Keratinocyte (primary cell): ENCODE measurements around the gene GABRB2. TPM values are rescaled to one million over a fixed set of nuclear protein-coding genes. Genes with fewer than 3 reads are reported as not detected.
"Not testable (repeated sequence)": the region's sequence is repeated elsewhere in the genome, so short reads cannot be mapped to it uniquely, and the experiment has no call there.

ENCODE experiments used
- DNase-seq: peaks from one replicate; pipeline ENCODE4 v3.0.0-alpha.2; 2011; ENCODE audit warnings: low read depth, missing footprints, low spot score
- FAIRE-seq: peaks from 2 replicates; lab custom pipeline; 2011; peaks lifted over from hg19 to GRCh38; lab: Jason Lieb, UNC
- H2AFZ ChIP-seq: 2 replicates; pipeline ENCODE4 v1.6.0; 2012; ENCODE audit warnings: low read length, control low read depth, inconsistent platforms; ENCODE audit not compliant: control insufficient read depth
- H3K27ac ChIP-seq: 2 replicates; pipeline ENCODE4 v1.5.1; 2011; ENCODE audit warnings: low read length; ENCODE audit not compliant: control insufficient read depth, insufficient read depth
- H3K27me3 ChIP-seq: 3 replicates; pipeline ENCODE4 v1.6.0; 2011; ENCODE audit warnings: low read length; ENCODE audit not compliant: control insufficient read depth, insufficient read depth; ENCODE audit errors: extremely low read depth
- H3K36me3 ChIP-seq, 2 experiments: 2 replicates in 1 of 2; 3 replicates in 1 of 2; pipeline ENCODE4 v1.5.1; 2011; ENCODE audit warnings: low read length in 2 of 2, mild to moderate bottlenecking in 1 of 2; ENCODE audit not compliant: control insufficient read depth in 2 of 2, insufficient read depth in 2 of 2; ENCODE audit errors: extremely low read depth in 1 of 2
- H3K4me1 ChIP-seq: 3 replicates; pipeline ENCODE4 v1.5.1; 2011; ENCODE audit warnings: low read length; ENCODE audit not compliant: control insufficient read depth, insufficient read depth; ENCODE audit errors: extremely low read depth
- H3K4me2 ChIP-seq: 3 replicates; pipeline ENCODE4 v1.6.0; 2011; ENCODE audit warnings: low read depth, low read length; ENCODE audit not compliant: control insufficient read depth, insufficient read depth; ENCODE audit errors: extremely low read depth
- H3K4me3 ChIP-seq, 3 experiments: fragments of 200-600 bp in 1 of 3; sonication (generic) in 1 of 3; 2 replicates in 2 of 3; 3 replicates in 1 of 3; pipeline ENCODE4 v1.5.1; 2011 to 2016; ENCODE audit warnings: low read length in 3 of 3, mild to moderate bottlenecking in 3 of 3, control low read depth in 2 of 3, inconsistent platforms in 1 of 3, low read depth in 1 of 3, mixed read lengths in 1 of 3, mixed run types in 1 of 3, moderate library complexity in 1 of 3; ENCODE audit not compliant: control insufficient read depth in 2 of 3, insufficient read depth in 2 of 3; ENCODE audit errors: extremely low read depth in 1 of 3
- H3K79me2 ChIP-seq: 2 replicates; pipeline ENCODE4 v1.6.0; 2012; ENCODE audit warnings: low read length; ENCODE audit not compliant: control insufficient read depth, insufficient read depth
- H3K9ac ChIP-seq: 3 replicates; pipeline ENCODE4 v1.6.0; 2011; ENCODE audit warnings: low read length; ENCODE audit not compliant: control insufficient read depth, insufficient read depth; ENCODE audit errors: extremely low read depth
- H3K9me1 ChIP-seq: 3 replicates; pipeline ENCODE4 v1.6.0; 2011; ENCODE audit warnings: low read length; ENCODE audit not compliant: control insufficient read depth, insufficient read depth; ENCODE audit errors: extremely low read depth
- H3K9me3 ChIP-seq: 2 replicates; pipeline ENCODE4 v1.5.1; 2012; ENCODE audit warnings: low read depth, low read length; ENCODE audit not compliant: control insufficient read depth
- H4K20me1 ChIP-seq: 3 replicates; pipeline ENCODE4 v1.6.0; 2011; ENCODE audit warnings: low read length; ENCODE audit not compliant: control insufficient read depth, insufficient read depth; ENCODE audit errors: extremely low read depth
- CTCF ChIP-seq, 3 experiments: IDR thresholded peaks in 1 of 3; conservative IDR thresholded peaks in 1 of 3; optimal IDR thresholded peaks in 1 of 3; 2 replicates in 2 of 3; 3 replicates in 1 of 3; pipeline versions ENCODE3 to v1.5.1; 2011; ENCODE audit warnings: low read length in 3 of 3, mild to moderate bottlenecking in 3 of 3, moderate library complexity in 2 of 3, control low read depth in 1 of 3, inconsistent platforms in 1 of 3; ENCODE audit not compliant: insufficient read depth in 2 of 3; ENCODE audit errors: extremely low read depth in 1 of 3
- EZH2 ChIP-seq: IDR thresholded peaks from one replicate; pipeline ENCODE4 v1.6.1; 2012; ENCODE audit warnings: inconsistent platforms, mild to moderate bottlenecking, low read length, moderate library complexity
- dilution Hi-C: fragments of 300-500 bp; cut with MboI; formaldehyde crosslinking; loops from one replicate; pipeline ENCODE4 v1.7.0; 2020; ENCODE audit warnings: low sequenced_read_pairs; ENCODE audit not compliant: extremely low pct_ligation_motif_present
- polyA plus RNA-seq, 5 experiments: library from polyadenylated mRNA; depleted of rRNA in 3 of 5; stranded (reverse) in 3 of 5; stranded (forward) in 1 of 5; unstranded in 1 of 5; fragments of >200 nt; gene quantifications; 1 replicate in 1 of 5; 2 replicates in 3 of 5; 3 replicates in 1 of 5; pipeline versions ENCODE4 v1.2.1 to v1.2.3, GENCODE V29; 2011 to 2012; ENCODE audit warnings: missing spikeins in 2 of 5, low read depth in 1 of 5, low replicate concordance in 1 of 5

The GABRB2 gene
- polyA plus RNA-seq, 1 donor (not counting 4 experiments of a cell fraction or from before 2014, with no cell fraction given): not detected

- no peaks in the 10 kb centered on the region for H3K79me2 ChIP-seq
- dilution Hi-C loops: no loop called here
- no peak overlapping the region for H3K27ac ChIP-seq
- no peak overlapping the region for H3K4me3 ChIP-seq
- no peak overlapping the region for H3K4me2 ChIP-seq
- H3K9me3 ChIP-seq: no peaks in the 10 kb centered on the region
- no peaks in the 10 kb centered on the region for H4K20me1 ChIP-seq
- no peak for TF ChIP-seq EZH2
- no peak for DNase-seq
- no peaks in the 10 kb centered on the region for H3K36me3 ChIP-seq
- H3K9ac ChIP-seq: no peak overlapping the region
- no peaks in the 10 kb centered on the region for H3K9me1 ChIP-seq
- FAIRE-seq: no peak
- no peaks in the 10 kb centered on the region for H3K4me1 ChIP-seq
- no peaks in the 10 kb centered on the region for H3K27me3 ChIP-seq
- no peak overlapping the region for H2AFZ ChIP-seq
Measured at GRCh38 chr5:161301586-161301985, 244.9 kb downstream of the GABRB2 start.

GRCh38 chr5:161299053-161299452 lies 247.5 kb downstream of the GABRB2 start:
- no peak overlapping the region for H2AFZ ChIP-seq
- H3K9ac ChIP-seq: no peak overlapping the region
- no peaks in the 10 kb centered on the region for H3K36me3 ChIP-seq
- no peak overlapping the region for H3K4me3 ChIP-seq
- H3K79me2 ChIP-seq: no peaks in the 10 kb centered on the region
- H4K20me1 ChIP-seq: no peaks in the 10 kb centered on the region
- H3K4me2 ChIP-seq: no peak overlapping the region
- DNase-seq (no peak), FAIRE-seq (no peak)
- H3K9me3 ChIP-seq: no peaks in the 10 kb centered on the region
- H3K27ac ChIP-seq: no peak overlapping the region
- dilution Hi-C loops: no loop called here
- H3K9me1 ChIP-seq: no peaks in the 10 kb centered on the region
- no peak for TF ChIP-seq EZH2
- no peak for TF ChIP-seq CTCF (optimal IDR thresholded peaks at IDR 0.05 in 1 of 3, IDR thresholded peaks at IDR 0.05 in 1 of 3, conservative IDR thresholded peaks at IDR 0.05 in 1 of 3; ENCODE audit: extremely low read depth in 1 of 3, insufficient read depth in 2 of 3, low read length in 3 of 3)
- H3K27me3 ChIP-seq: no peaks in the 10 kb centered on the region
- H3K4me1 ChIP-seq: no peaks in the 10 kb centered on the region

GRCh38 chr5:161297388-161297787 lies 249.1 kb downstream of the GABRB2 start:
- H2AFZ ChIP-seq, H3K36me3 ChIP-seq, H3K4me1 ChIP-seq, H3K9me1 ChIP-seq, H3K4me3 ChIP-seq, H3K9me3 ChIP-seq, H3K9ac ChIP-seq, FAIRE-seq, DNase-seq, H3K4me2 ChIP-seq, H3K79me2 ChIP-seq, H3K27ac ChIP-seq, H3K27me3 ChIP-seq, H4K20me1 ChIP-seq, dilution Hi-C loops: not testable (repeated sequence)
